Skeletal muscle satellite cell (primary cell): ENCODE data around the gene GLOD4.
"Not testable (repeated sequence)": the region's sequence is repeated elsewhere in the genome, so short reads cannot be mapped to it uniquely, and the experiment has no call there.

Experiments used
- H3K27me3 ChIP-seq: 2 replicates; pipeline ENCODE4 v1.7.0; 2013; ENCODE audit warnings: low read length; ENCODE audit not compliant: control insufficient read depth, insufficient read depth
- H3K36me3 ChIP-seq: 2 replicates; pipeline ENCODE4 v1.7.0; 2013; ENCODE audit warnings: mild to moderate bottlenecking, control low read depth, low read length; ENCODE audit not compliant: insufficient read depth
- H3K4me1 ChIP-seq: 2 replicates; pipeline ENCODE4 v1.7.0; 2013; ENCODE audit warnings: low read length; ENCODE audit not compliant: control insufficient read depth, insufficient read depth
- H3K4me2 ChIP-seq: 2 replicates; pipeline ENCODE4 v1.7.0; 2013; ENCODE audit warnings: mild to moderate bottlenecking, low read length
- H3K4me3 ChIP-seq: 2 replicates; pipeline ENCODE4 v1.7.0; 2013; ENCODE audit warnings: low read length
- H3K9ac ChIP-seq: 2 replicates; pipeline ENCODE4 v1.7.0; 2013; ENCODE audit warnings: mild to moderate bottlenecking, low read depth, low read length, moderate library complexity
- H3K9me3 ChIP-seq: replicated peaks from 2 replicates; pipeline ENCODE4 v1.7.0; 2013; ENCODE audit warnings: mild to moderate bottlenecking, control low read depth, low read length

The GLOD4 gene

DNA sequence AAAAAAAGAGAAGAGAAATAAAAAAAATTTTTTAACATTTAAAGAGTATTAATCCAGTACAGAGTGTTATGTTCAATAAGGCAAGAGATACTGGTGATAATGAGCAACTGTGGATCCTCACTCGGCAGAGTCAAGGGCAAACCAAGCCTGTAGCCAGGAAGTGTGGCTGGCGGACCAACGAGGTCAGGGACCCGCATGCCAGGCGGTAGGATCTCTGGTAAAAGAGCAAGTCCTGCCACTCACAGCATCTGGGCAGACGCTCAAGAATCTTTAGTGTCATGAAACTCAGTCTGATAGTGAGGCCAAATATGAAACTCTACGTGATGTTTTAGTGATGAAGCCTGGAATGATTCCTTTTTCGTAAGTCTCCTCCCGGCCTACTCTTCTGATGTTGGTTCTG, 21.7 kb downstream of the GLOD4 start:
- peaks cover 58% of the 10 kb centered on the region for H3K36me3 ChIP-seq
- no peak overlapping the region for H3K4me3 ChIP-seq
- H3K9ac ChIP-seq: no peak overlapping the region

DNA sequence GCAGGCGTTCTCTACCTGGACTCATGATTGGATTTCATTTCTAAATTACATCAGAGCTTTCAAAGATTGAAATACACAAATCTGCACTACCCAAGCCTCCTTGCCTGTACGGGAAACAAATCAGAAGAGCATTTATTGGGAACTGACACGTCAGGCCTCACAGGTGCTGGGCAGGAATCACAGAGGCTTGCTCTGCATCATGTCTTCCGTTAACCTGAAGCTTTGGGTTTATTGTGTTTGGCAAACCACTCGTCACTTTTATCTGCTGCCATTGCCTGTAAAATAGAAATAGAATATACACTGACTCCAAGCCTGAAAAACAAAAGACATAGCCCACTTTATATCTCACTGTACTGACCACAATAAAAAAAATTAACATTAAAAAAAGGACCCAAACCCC, 22.1 kb downstream of the GLOD4 start:
- H3K27me3 ChIP-seq: no peaks in the 10 kb centered on the region
- no peaks in the 10 kb centered on the region for H3K9me3 ChIP-seq
- no peak overlapping the region for H3K4me2 ChIP-seq
- no peak overlapping the region for H3K9ac ChIP-seq
- peaks cover 54% of the 10 kb centered on the region for H3K36me3 ChIP-seq
- H3K4me1 ChIP-seq: no peaks in the 10 kb centered on the region
- H3K4me3 ChIP-seq: no peak overlapping the region

More for the DNA sequence above, 21.7 kb downstream of the GLOD4 start:
- H3K9me3 ChIP-seq: no peaks in the 10 kb centered on the region
- no peaks in the 10 kb centered on the region for H3K4me1 ChIP-seq
- H3K27me3 ChIP-seq: no peaks in the 10 kb centered on the region
- no peak overlapping the region for H3K4me2 ChIP-seq

DNA sequence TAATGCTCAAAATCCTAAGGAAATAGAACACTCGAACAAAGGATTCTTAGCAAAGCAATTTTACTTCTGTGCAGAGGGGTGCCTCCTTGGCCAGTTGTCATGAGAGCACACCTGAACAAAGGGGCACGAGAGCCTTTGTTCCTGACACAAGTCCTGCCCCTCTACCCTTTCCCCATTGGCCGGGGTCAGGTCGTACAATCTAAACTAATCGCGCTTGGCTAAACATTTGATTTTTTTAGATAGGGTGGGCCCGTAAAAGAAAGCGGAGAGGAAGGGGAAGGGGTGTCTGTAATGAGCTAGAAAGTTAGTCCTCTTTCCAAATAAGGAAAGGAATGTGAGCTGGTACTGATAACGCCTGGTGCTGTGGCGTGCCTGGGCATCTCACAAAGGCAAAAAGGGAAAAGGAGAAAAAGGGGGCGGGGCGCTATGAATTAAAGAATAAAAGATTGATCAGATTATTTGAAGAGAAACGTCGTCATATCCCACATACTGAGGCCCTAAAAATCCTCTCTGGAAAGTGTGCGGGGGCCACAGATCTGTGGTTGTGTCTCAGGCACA, 26.0 kb downstream of the GLOD4 start:
- H3K9me3 ChIP-seq, H3K4me2 ChIP-seq, H3K9ac ChIP-seq, H3K27me3 ChIP-seq, H3K4me3 ChIP-seq, H3K4me1 ChIP-seq: not testable (repeated sequence)
- H3K36me3 ChIP-seq: peaks cover 28% of the 10 kb centered on the region

DNA sequence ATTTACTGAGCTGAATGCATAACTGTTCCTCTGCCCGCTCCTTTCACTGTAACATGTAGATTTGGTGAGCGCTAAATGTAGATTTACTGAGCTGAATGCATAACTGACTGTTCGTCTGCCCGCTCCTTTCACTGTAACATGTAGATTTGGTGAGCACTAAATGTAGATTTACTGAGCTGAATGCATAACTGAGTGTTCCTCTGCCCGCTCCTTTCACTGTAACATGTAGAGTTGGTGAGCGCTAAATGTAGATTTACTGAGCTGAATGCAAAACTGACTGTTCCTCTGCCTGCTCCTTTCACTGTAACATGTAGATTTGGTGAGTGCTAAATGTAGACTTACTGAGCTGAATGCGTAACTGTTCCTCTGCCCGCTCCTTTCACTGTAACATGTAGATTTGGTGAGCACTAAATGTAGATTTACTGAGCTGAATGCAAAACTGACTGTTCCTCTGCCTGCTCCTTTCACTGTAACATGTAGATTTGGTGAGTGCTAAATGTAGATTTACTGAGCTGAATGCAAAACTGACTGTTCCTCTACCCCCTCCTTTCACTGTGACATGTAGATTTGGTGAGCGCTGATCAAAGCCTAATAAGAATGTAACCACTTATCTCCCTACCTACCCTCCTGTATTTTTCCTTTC, 26.6 kb downstream of the GLOD4 start:
- Histone ChIP-seq H3K4me1 (peaks cover 16% of the 10 kb centered on the region), H3K36me3 (peaks cover 22% of the 10 kb centered on the region)
- H3K9ac ChIP-seq, H3K4me2 ChIP-seq, H3K4me3 ChIP-seq, H3K9me3 ChIP-seq, H3K27me3 ChIP-seq: not testable (repeated sequence)

GRCh38 chr17:753418-753817, 28.7 kb downstream of the GLOD4 start:
- H3K9me3 ChIP-seq: no peaks in the 10 kb centered on the region
- H3K36me3 ChIP-seq: peaks cover 10% of the 10 kb centered on the region
- H3K4me1 ChIP-seq: peaks cover 18% of the 10 kb centered on the region
- H3K27me3 ChIP-seq: no peaks in the 10 kb centered on the region
- H3K9ac ChIP-seq: no peak overlapping the region
- H3K4me3 ChIP-seq: no peak overlapping the region
- no peak overlapping the region for H3K4me2 ChIP-seq

DNA sequence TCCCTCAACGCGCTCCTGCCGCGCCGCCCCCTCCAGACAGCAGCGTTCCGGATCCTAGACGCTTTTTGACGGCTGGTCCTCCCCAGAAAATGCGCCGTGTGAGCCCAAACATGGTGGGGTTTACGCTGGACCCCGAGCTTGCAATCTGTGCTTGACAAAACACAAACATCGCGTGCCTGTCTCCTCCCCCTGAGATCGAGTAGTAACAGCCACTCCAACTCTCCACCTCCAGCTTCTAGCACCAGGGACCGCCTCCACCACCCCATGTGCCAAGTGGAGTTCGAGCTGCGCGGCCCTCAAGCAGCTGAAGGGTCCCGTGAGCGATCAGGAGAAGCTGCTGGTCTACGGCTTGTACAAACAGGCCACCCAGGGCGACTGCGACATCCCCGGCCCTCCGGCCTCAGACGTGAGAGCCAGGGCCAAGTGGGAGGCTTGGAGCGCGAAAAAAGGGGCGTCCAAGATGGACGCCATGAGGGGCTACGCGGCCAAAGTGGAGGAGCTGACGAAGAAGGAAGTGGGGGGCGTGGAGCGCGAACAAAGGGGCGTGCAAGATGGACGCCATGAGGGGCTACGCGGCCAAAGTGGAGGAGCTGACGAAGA, 29.4 kb downstream of the GLOD4 start:
- Histone ChIP-seq H3K27me3 (no peaks in the 10 kb centered on the region), H3K9me3 (no peaks in the 10 kb centered on the region), H3K36me3 (peaks cover 15% of the 10 kb centered on the region), H3K4me1 (peaks cover 18% of the 10 kb centered on the region), H3K4me2 (peak overlapping the region; percentile 93), H3K9ac (peak overlapping the region; percentile 92), H3K4me3 (peak overlapping the region; percentile 83)

DNA sequence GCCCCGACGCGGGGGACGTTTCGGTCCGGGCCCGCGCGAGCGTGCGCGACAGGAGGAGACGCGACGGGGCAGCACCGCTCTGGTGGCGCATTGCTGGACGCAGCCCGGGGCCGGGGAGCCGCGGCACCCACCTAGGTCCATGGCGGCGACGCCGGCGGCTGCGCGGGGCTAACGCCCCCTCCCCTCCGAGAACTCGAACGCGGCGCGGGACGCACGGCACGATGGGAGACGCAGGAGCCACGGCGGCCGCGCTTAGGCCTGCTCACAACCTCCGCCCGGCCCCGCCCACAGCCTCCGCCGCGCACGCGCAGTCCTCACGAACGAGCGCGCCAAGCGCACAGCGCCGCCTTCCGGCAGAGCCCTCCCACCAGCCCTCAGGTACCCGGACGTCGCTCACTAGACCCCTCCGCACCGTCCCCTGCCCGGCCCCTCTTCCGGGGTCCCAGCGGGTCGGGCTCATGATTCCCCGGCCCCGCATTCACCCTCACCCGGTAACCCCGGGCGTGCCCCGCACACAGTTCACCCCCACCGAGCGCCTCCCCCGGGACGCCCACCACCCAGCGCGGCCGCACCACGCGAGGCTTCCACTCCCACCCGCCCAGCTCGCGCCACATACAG, 30.0 kb downstream of the GLOD4 start, which contains the start of gene GEMIN4:
Gene GEMIN4 (minus strand): TSS at position 263 of the 618 bp plus-strand sequence. CDS start 122 bp downstream, at position 141.
- no peaks in the 10 kb centered on the region for H3K27me3 ChIP-seq
- H3K4me3 ChIP-seq: peak within 1 kb of the TSS; percentile 83
- peak within 1 kb of the TSS; percentile 92 for H3K9ac ChIP-seq
- H3K36me3 ChIP-seq: peaks cover 20% of the 10 kb centered on the region
- peaks cover 18% of the 10 kb centered on the region for H3K4me1 ChIP-seq
- H3K9me3 ChIP-seq: no peaks in the 10 kb centered on the region
- peak within 1 kb of the TSS; percentile 93 for H3K4me2 ChIP-seq

DNA sequence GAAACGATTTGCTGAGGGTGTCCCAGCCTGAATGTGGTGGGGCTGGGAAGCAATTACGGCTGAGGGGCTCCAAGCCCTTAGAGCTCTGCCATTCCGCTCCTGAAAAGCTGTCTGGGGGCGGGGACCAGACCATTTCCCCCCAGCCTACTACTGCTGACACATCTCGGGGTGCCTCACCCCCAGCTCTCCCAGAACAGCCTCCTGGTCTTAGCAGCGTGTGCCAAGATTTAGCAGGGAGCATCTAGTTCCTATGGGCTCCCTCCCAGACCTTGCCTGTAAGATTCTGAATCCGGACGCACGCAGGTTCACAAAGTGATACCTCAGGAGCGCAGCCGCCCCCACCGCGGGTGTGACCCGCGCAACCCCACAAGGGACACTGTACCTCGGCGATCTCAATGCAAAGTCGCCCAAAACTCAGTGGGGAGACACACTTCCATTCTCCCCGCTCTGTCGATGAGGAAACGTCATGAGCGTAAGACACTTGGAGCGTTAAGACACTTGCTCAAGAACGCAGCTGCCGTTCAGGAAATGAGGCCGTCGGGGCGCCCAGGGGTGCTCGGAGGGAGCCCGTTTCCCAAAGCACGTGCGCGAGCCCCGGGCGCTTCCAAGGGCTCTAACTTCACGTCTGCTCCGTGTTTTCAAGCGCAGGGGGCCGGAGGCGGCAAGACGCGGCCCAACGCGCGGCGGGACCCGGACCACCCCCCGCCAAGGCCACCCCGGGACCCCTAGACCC, 30.6 kb downstream of the GLOD4 start:
- Histone ChIP-seq H3K4me2 (peak overlapping the region; percentile 93), H3K9me3 (no peaks in the 10 kb centered on the region), H3K9ac (peak overlapping the region; percentile 92), H3K36me3 (peaks cover 20% of the 10 kb centered on the region), H3K4me1 (peaks cover 18% of the 10 kb centered on the region), H3K4me3 (peak overlapping the region; percentile 83), H3K27me3 (no peaks in the 10 kb centered on the region)

- H3K9ac ChIP-seq: peak overlapping the region; percentile 92
Measured at GRCh38 chr17:750431-751037, 31.5 kb downstream of the GLOD4 start.

DNA sequence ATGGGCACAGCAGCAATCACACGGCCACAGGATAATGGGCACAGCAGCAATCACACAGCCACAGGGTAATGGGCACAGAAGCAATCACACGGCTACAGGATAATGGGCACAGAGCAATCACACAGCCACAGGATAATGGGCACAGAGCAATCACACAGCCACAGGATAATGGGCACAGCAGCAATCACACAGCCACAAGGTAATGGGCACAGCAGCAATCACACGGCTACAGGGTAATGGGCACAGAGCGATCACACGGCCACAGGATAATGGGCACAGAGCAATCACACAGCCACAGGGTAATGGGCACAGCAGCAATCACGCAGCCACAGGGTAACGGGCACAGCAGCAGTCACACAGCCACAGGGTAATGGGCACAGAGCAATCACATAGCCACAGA, 32.7 kb downstream of the GLOD4 start:
- peaks cover 39% of the 10 kb centered on the region for H3K36me3 ChIP-seq

More at GRCh38 chr17:750431-751037, 31.5 kb downstream of the GLOD4 start:
- Histone ChIP-seq H3K9me3 (no peaks in the 10 kb centered on the region), H3K4me1 (peaks cover 18% of the 10 kb centered on the region), H3K36me3 (peaks cover 27% of the 10 kb centered on the region), H3K4me2 (peak overlapping the region; percentile 93), H3K27me3 (no peaks in the 10 kb centered on the region), H3K4me3 (peak overlapping the region; percentile 83)

DNA sequence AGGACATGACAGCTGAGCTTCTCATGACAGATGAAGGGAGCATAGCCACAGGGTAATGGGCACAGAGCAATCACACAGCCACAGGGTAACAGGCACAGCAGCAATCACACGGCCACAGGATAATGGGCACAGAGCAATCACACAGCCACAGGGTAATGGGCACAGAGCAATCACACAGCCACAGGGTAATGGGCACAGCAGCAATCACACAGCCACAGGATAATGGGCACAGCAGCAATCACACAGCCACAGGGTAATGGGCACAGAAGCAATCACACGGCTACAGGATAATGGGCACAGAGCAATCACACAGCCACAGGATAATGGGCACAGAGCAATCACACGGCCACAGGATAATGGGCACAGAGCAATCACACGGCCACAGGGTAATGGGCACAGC, 33.5 kb downstream of the GLOD4 start:
- not testable (repeated sequence) for H3K4me3 ChIP-seq, H3K4me2 ChIP-seq, H3K9me3 ChIP-seq, H3K27me3 ChIP-seq, H3K9ac ChIP-seq
- Histone ChIP-seq H3K4me1 (peaks cover 18% of the 10 kb centered on the region), H3K36me3 (peaks cover 46% of the 10 kb centered on the region)

More for the DNA sequence above, 32.7 kb downstream of the GLOD4 start:
- H3K9ac ChIP-seq, H3K9me3 ChIP-seq, H3K4me2 ChIP-seq, H3K27me3 ChIP-seq, H3K4me3 ChIP-seq: not testable (repeated sequence)
- peaks cover 18% of the 10 kb centered on the region for H3K4me1 ChIP-seq
